Kidney (tissue), 14 donors: Measurements from ENCODE around the gene EIF3A. TPM values are rescaled to one million over a fixed set of nuclear protein-coding genes. Genes with fewer than 3 reads are reported as not detected.
A peak's percentile ranks its signal among the peaks of the same experiment; 100 is the strongest.

Source experiments
- DNase-seq, 5 donors: peaks; one replicate each; pipeline ENCODE4 v3.0.0-alpha.2; 2013 to 2020
- FAIRE-seq: peaks from 2 replicates; lab custom pipeline; 2012; peaks lifted over from hg19 to GRCh38; lab: Jason Lieb, UNC
- H3K27ac ChIP-seq, 2 donors: one replicate each; pipeline ENCODE4 v1.7.0; 2013; ENCODE audit warnings: low read depth in 2 of 2, low read length in 2 of 2, inconsistent platforms in 1 of 2
- H3K27me3 ChIP-seq: one replicate; pipeline ENCODE4 v1.7.1; 2013; ENCODE audit warnings: low read length, inconsistent platforms; ENCODE audit not compliant: control insufficient read depth, insufficient read depth
- H3K36me3 ChIP-seq, 3 donors: one replicate each; pipeline versions ENCODE4 v1.7.0 to v1.7.1; 2013; ENCODE audit warnings: low read length in 3 of 3, control low read depth in 1 of 3, inconsistent platforms in 1 of 3; ENCODE audit not compliant: insufficient read depth in 3 of 3, control insufficient read depth in 2 of 3
- H3K4me1 ChIP-seq, 3 donors: one replicate each; pipeline versions ENCODE4 v1.7.0 to v1.7.1; 2013; ENCODE audit warnings: low read length in 3 of 3, inconsistent platforms in 1 of 3, low read depth in 1 of 3; ENCODE audit not compliant: control insufficient read depth in 2 of 3, insufficient read depth in 2 of 3
- H3K4me3 ChIP-seq, 3 donors: one replicate each; pipeline versions ENCODE4 v1.7.0 to v1.8.1; 2013; ENCODE audit warnings: low read length in 3 of 3, control low read depth in 1 of 3, inconsistent platforms in 1 of 3
- H3K9ac ChIP-seq, 3 donors: one replicate each; pipeline versions ENCODE4 v1.7.0 to v1.7.1; 2013; ENCODE audit warnings: low read length in 3 of 3, control low read depth in 1 of 3, inconsistent platforms in 1 of 3
- H3K9me3 ChIP-seq, 3 donors: one replicate each; pipeline versions ENCODE4 v1.7.0 to v1.7.1; 2013; ENCODE audit warnings: low read length in 3 of 3, control low read depth in 1 of 3, inconsistent platforms in 1 of 3; ENCODE audit not compliant: control insufficient read depth in 2 of 3, insufficient read depth in 1 of 3
- intact Hi-C: fragments of 100-400 bp; cut with DNase I; formaldehyde crosslinking; loops from one replicate; pipeline ENCODE4 v1.11.1; 2022
- polyA plus RNA-seq: library from polyadenylated mRNA; stranded (reverse); fragments of 350-450 nt; fragmentation: Illumina TruSeq; extraction: RNeasy Lipid Tissue Mini Kit (QIAGEN cat#74804); gene quantifications from one replicate; pipeline ENCODE4 v1.2.3, GENCODE V29; 2014; ENCODE audit warnings: low read depth, low replicate concordance; ENCODE audit not compliant: insufficient read depth
- total RNA-seq: library from RNA; stranded (reverse); fragmentation: NEBNext Ultra II Directional; extraction: Animal tissue kit (Norgen Biotek cat#: 25700); gene quantifications from one replicate; pipeline ENCODE4 v1.2.1, GENCODE V29; 2021
- TF ChIP-seq, protein P1 (sequence below): IDR thresholded peaks from 3 replicates; pipeline ENCODE4 v1.5.1; 2012; ENCODE audit warnings: mild to moderate bottlenecking, moderate library complexity, borderline replicate concordance; ENCODE audit not compliant: insufficient read depth; ENCODE audit errors: extremely low read depth
- donor health status: control.
- donor health status: control.
- donor health status: control.
- donor health status: control.
- donor health status: control.
- donor health status: DM: yes; HTN: yes; CAD: no.
- donor health status: Normal renal cell carcinoma (clear cell type).

Gene EIF3A
- total and polyA plus RNA-seq, 2 donors from 2014 or later, result 24.9 to 95.6 TPM

DNA sequence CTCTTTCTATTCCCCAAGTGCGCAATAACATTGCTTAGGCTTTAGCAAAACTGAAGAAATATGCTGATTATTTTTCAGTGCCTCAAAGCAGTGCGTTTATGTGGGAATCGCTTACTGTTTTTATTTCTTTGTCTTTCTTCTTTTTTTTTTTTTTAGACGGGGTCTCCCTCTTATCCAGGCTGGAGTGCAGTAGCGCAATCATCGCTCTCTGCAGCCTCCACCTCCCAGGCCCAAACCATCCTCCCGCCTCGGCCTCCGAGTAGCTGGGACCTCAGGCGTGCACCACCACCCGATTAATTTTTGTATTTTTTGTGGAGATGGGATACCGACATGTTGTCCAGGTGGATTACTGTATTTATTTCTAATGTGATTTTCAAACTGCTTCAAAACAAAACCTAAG lies 24.5 kb upstream of the EIF3A start:
- H3K9me3 ChIP-seq, result no peaks in the 10 kb centered on the region
- peaks cover 3 to 6% (median 4%) of the 10 kb centered on the region in 3 donors for H3K4me1 ChIP-seq
- FAIRE-seq (no peak), DNase-seq (no peak)
- H3K4me3 ChIP-seq, result peak overlapping the region; percentile 48 to 75 (median 69)
- TF ChIP-seq, protein P1, sequence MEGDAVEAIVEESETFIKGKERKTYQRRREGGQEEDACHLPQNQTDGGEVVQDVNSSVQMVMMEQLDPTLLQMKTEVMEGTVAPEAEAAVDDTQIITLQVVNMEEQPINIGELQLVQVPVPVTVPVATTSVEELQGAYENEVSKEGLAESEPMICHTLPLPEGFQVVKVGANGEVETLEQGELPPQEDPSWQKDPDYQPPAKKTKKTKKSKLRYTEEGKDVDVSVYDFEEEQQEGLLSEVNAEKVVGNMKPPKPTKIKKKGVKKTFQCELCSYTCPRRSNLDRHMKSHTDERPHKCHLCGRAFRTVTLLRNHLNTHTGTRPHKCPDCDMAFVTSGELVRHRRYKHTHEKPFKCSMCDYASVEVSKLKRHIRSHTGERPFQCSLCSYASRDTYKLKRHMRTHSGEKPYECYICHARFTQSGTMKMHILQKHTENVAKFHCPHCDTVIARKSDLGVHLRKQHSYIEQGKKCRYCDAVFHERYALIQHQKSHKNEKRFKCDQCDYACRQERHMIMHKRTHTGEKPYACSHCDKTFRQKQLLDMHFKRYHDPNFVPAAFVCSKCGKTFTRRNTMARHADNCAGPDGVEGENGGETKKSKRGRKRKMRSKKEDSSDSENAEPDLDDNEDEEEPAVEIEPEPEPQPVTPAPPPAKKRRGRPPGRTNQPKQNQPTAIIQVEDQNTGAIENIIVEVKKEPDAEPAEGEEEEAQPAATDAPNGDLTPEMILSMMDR, result no peak
- peaks cover 0 to 3% (median 0%) of the 10 kb centered on the region in 3 donors for H3K36me3 ChIP-seq
- intact Hi-C loops, result no loop called here
- H3K27ac ChIP-seq, result no peak overlapping the region
- peak overlapping the region in 2 of 3 donors; percentile 19 to 34 for H3K9ac ChIP-seq
- no peaks in the 10 kb centered on the region for H3K27me3 ChIP-seq

DNA sequence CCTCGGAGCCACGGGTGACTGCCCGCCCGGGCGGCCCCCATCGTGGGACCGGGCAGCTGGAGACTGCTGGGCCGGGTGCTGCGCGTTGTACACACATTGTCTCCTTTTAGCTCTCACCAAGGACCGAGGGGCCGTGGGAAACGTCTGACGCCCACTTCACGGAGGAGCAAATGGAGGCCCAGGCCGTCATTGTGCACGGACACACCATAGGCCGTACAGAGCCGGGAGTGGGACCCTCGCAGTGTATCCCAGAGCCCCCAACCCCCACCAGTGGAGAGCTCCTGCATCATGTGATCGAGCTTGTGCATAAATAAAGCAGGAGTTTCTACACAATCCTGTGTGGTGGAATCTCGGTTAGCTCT lies 24.0 kb upstream of the EIF3A start:
- Histone ChIP-seq H3K27ac (peak overlapping the region in 1 of 2 donors; percentile 37), H3K9me3 (no peaks in the 10 kb centered on the region), H3K4me1 (peaks cover 3 to 6% (median 4%) of the 10 kb centered on the region in 3 donors), H3K36me3 (peaks cover 0 to 3% (median 0%) of the 10 kb centered on the region in 3 donors), H3K9ac (peak overlapping the region; percentile 19 to 85 (median 73)), H3K4me3 (peak overlapping the region; percentile 48 to 75 (median 69)), H3K27me3 (no peaks in the 10 kb centered on the region)
- TF ChIP-seq, protein P1, result no peak
- intact Hi-C loops, result no loop called here
- peak; percentile 51 to 77 (median 70) for DNase-seq
- FAIRE-seq, result no peak

DNA sequence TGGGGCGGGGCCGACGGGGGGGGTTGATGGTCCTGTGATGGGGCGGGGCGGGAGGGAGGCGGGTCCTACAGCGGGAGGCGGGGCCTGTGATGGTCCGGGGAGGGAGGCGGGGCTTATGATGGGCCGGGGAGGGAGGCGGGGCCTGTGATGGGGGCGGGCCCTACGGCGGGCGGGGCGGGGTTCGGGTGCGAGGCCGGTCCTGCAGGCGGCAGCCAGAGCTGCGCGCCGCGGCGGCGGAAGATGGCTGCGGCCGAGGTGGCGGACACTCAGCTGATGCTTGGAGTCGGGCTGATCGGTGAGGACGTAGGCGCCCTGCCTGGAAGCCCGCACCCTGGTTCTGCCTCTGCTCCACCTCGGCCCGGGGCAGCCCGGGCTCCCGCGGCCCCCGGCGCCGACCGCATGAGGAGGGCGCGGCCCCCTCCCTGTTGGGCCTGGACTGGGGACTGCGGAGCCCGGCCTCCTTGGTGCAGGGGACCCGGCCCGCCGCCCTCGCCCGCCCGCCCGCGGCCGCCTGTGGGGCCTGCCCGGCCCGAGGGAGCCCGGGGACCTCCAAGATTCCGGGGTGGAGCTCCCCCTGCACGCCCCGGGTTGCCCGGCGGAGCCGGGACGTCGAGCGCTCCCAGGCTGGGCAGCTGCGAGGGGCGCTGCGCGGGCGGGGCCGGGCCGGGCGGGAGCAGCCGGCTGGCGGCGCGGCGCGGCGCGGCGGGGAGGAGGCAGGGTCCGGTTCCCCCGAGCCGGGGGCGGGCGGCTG lies 23.5 kb upstream of the EIF3A start, which contains the start of gene DENND10:
Gene DENND10, plus strand, starts transcription at position 211 of the 751 bp plus-strand sequence. Its CDS starts 30 bp downstream, at position 241.
- intact Hi-C loops, result no loop called here
- TF ChIP-seq, protein P1, result no peak
- FAIRE-seq (no peak), DNase-seq (peak; percentile 86 to 95 (median 91))
- Histone ChIP-seq H3K4me1 (peaks cover 3 to 6% (median 4%) of the 10 kb centered on the region in 3 donors), H3K27ac (peak within 1 kb of the TSS in 1 of 2 donors; percentile 59), H3K9me3 (no peaks in the 10 kb centered on the region), H3K36me3 (peaks cover 0 to 1% (median 0%) of the 10 kb centered on the region in 3 donors), H3K9ac (peak within 1 kb of the TSS; percentile 19 to 85 (median 73)), H3K4me3 (peak within 1 kb of the TSS; percentile 48 to 75 (median 69)), H3K27me3 (no peaks in the 10 kb centered on the region)
